Fibroblast of lung (primary cell): Measurements from ENCODE around the gene MYBBP1A. TPM values are rescaled to one million over a fixed set of nuclear protein-coding genes. Genes with fewer than 3 reads are reported as not detected.

Experiments used
- DNase-seq, 2 donors: peaks; one replicate each; pipeline versions ENCODE4 v3.0.0 to v3.0.0-alpha.2; 2010; ENCODE audit warnings: low read depth in 2 of 2
- H2AFZ ChIP-seq: 2 replicates; pipeline ENCODE4 v1.5.1; 2012; ENCODE audit warnings: low read length, control low read depth, inconsistent platforms
- H3K27ac ChIP-seq: 2 replicates; pipeline ENCODE4 v1.5.1; 2011; ENCODE audit warnings: low read length, control low read depth; ENCODE audit not compliant: insufficient read depth
- H3K27me3 ChIP-seq: 2 replicates; pipeline ENCODE4 v1.5.1; 2011; ENCODE audit warnings: mild to moderate bottlenecking, low read length; ENCODE audit not compliant: control insufficient read depth, insufficient read depth
- H3K36me3 ChIP-seq: 2 replicates; pipeline ENCODE4 v1.5.1; 2011; ENCODE audit warnings: low read length; ENCODE audit not compliant: control insufficient read depth, insufficient read depth
- H3K4me1 ChIP-seq: 2 replicates; pipeline ENCODE4 v1.5.1; 2011; ENCODE audit warnings: low read length; ENCODE audit not compliant: control insufficient read depth, insufficient read depth; ENCODE audit errors: extremely low read depth
- H3K4me2 ChIP-seq: 2 replicates; pipeline ENCODE4 v1.5.1; 2011; ENCODE audit warnings: low read length, control low read depth; ENCODE audit not compliant: insufficient read depth; ENCODE audit errors: extremely low read depth
- H3K4me3 ChIP-seq, 4 experiments: fragments of 200-600 bp in 1 of 4; sonication (generic) in 1 of 4; replicated peaks in 1 of 4; 2 replicates each; pipeline ENCODE4 v1.5.1; 2011 to 2016; ENCODE audit warnings: low read length in 4 of 4, low read depth in 3 of 4, mild to moderate bottlenecking in 3 of 4, control low read depth in 2 of 4, inconsistent platforms in 1 of 4, mixed read lengths in 1 of 4; ENCODE audit not compliant: insufficient read depth in 1 of 4; ENCODE audit errors: control extremely low read depth in 1 of 4
- H3K79me2 ChIP-seq: 2 replicates; pipeline ENCODE4 v1.5.1; 2012; ENCODE audit warnings: mild to moderate bottlenecking, low read length, inconsistent platforms; ENCODE audit not compliant: control insufficient read depth, insufficient read depth
- H3K9ac ChIP-seq: 2 replicates; pipeline ENCODE4 v1.5.1; 2011; ENCODE audit warnings: mild to moderate bottlenecking, low read length, control low read depth; ENCODE audit not compliant: insufficient read depth
- H3K9me3 ChIP-seq: 2 replicates; pipeline ENCODE4 v1.5.1; 2012; ENCODE audit warnings: low read depth, low read length; ENCODE audit not compliant: control insufficient read depth, insufficient read depth
- H4K20me1 ChIP-seq: 2 replicates; pipeline ENCODE4 v1.5.1; 2011; ENCODE audit warnings: low read length; ENCODE audit not compliant: control insufficient read depth, insufficient read depth; ENCODE audit errors: extremely low read depth
- EZH2 ChIP-seq: IDR thresholded peaks from 2 replicates; pipeline ENCODE4 v1.5.1; 2012; ENCODE audit warnings: low read length, control low read depth, mild to moderate bottlenecking; ENCODE audit errors: missing control alignments
- polyA plus RNA-seq, 2 donors: library from polyadenylated mRNA; depleted of rRNA in 1 of 2; stranded (reverse) in 1 of 2; unstranded in 1 of 2; fragments of >200 nt; gene quantifications; 2 replicates each; pipeline ENCODE4 v1.2.1, GENCODE V29; 2011 to 2012; ENCODE audit warnings: missing spikeins in 1 of 2
- total RNA-seq: library from RNA; depleted of rRNA; stranded (reverse); fragments of >200 nt; gene quantifications from 2 replicates; pipeline ENCODE4 v1.2.1, GENCODE V29; 2014
- TF ChIP-seq, protein P1 (sequence below), 2 donors: IDR thresholded peaks in 1 of 2; conservative IDR thresholded peaks in 1 of 2; 1 replicate in 1 of 2; 2 replicates in 1 of 2; pipeline ENCODE4 v1.5.1; 2011 to 2012; ENCODE audit warnings: low read length in 2 of 2, control low read depth in 1 of 2, inconsistent platforms in 1 of 2, low read depth in 1 of 2, mild to moderate bottlenecking in 1 of 2

The MYBBP1A gene
- total and polyA plus RNA-seq, 2 donors (not counting 1 experiment from before 2014, with no cell fraction given) = 14.1 to 28.6 TPM

DNA sequence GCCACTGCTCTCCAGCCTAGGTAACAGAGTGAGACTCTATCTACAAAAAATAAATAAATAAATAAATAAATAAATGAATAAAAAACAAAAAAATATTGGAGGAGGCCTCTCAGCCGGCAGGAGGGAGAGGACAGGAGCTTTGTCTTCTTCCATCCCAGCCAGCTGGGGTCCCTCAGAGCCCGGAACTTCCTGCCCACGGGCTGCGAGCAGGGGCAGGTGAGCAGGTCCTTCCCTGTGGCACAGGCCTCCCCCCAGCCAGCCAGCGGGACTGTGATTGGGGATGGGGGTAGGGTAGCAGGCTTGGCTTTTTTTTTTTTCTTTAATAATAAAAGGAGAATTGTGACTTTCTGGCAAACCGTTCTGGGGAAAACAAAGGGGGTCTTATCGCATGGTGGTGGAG lies 39.2 kb upstream of the MYBBP1A start:
- peaks cover 13% of the 10 kb centered on the region for H3K27me3 ChIP-seq
- TF ChIP-seq, protein P1, sequence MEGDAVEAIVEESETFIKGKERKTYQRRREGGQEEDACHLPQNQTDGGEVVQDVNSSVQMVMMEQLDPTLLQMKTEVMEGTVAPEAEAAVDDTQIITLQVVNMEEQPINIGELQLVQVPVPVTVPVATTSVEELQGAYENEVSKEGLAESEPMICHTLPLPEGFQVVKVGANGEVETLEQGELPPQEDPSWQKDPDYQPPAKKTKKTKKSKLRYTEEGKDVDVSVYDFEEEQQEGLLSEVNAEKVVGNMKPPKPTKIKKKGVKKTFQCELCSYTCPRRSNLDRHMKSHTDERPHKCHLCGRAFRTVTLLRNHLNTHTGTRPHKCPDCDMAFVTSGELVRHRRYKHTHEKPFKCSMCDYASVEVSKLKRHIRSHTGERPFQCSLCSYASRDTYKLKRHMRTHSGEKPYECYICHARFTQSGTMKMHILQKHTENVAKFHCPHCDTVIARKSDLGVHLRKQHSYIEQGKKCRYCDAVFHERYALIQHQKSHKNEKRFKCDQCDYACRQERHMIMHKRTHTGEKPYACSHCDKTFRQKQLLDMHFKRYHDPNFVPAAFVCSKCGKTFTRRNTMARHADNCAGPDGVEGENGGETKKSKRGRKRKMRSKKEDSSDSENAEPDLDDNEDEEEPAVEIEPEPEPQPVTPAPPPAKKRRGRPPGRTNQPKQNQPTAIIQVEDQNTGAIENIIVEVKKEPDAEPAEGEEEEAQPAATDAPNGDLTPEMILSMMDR (conservative IDR thresholded peaks at IDR 0.05 in 1 of 2, IDR thresholded peaks at IDR 0.05 in 1 of 2; ENCODE audit: low read depth in 1 of 2, low read length in 2 of 2) = no peak
- no peak for TF ChIP-seq EZH2

DNA sequence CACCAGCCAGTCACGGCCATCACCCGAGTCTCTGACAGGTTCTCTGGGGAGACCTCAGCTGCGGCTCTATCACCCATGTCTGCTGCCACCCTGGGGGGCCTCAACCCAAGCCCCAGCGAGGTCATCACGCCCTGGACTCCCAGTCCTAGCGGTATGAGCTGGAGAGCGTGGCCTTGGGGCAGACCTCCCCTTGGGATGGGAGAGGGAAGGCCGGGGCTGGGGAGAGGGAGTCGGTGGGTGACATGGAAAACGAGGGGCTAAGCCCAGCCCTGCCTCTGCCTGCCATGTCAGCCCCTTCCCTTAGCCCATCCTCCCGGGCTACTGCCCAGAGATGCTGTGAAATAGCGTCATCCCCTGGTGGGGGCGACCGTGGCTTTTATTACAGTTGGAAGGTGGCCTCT lies 37.8 kb upstream of the MYBBP1A start:
- no peak overlapping the region for H3K27ac ChIP-seq
- no peak overlapping the region for H3K9ac ChIP-seq
- peaks cover 3% of the 10 kb centered on the region for H3K27me3 ChIP-seq
- H3K79me2 ChIP-seq = no peaks in the 10 kb centered on the region
- H3K4me1 ChIP-seq = no peaks in the 10 kb centered on the region
- no peak for TF ChIP-seq EZH2
- TF ChIP-seq, protein P1 (conservative IDR thresholded peaks at IDR 0.05 in 1 of 2, IDR thresholded peaks at IDR 0.05 in 1 of 2; ENCODE audit: low read depth in 1 of 2, low read length in 2 of 2) = no peak
- no peaks in the 10 kb centered on the region for H4K20me1 ChIP-seq
- no peak overlapping the region for H3K4me2 ChIP-seq
- no peaks in the 10 kb centered on the region for H3K9me3 ChIP-seq
- no peak overlapping the region for H2AFZ ChIP-seq
- H3K4me3 ChIP-seq = no peak overlapping the region
- H3K36me3 ChIP-seq = no peaks in the 10 kb centered on the region
- no peak for DNase-seq

More for the DNA sequence above, 39.2 kb upstream of the MYBBP1A start:
- Histone ChIP-seq H3K4me2 (no peak overlapping the region), H3K4me1 (no peaks in the 10 kb centered on the region), H2AFZ (no peak overlapping the region), H3K36me3 (no peaks in the 10 kb centered on the region), H3K4me3 (no peak overlapping the region), H3K9me3 (no peaks in the 10 kb centered on the region), H3K9ac (no peak overlapping the region), H3K79me2 (no peaks in the 10 kb centered on the region), H4K20me1 (no peaks in the 10 kb centered on the region), H3K27ac (no peak overlapping the region)
- no peak for DNase-seq

DNA sequence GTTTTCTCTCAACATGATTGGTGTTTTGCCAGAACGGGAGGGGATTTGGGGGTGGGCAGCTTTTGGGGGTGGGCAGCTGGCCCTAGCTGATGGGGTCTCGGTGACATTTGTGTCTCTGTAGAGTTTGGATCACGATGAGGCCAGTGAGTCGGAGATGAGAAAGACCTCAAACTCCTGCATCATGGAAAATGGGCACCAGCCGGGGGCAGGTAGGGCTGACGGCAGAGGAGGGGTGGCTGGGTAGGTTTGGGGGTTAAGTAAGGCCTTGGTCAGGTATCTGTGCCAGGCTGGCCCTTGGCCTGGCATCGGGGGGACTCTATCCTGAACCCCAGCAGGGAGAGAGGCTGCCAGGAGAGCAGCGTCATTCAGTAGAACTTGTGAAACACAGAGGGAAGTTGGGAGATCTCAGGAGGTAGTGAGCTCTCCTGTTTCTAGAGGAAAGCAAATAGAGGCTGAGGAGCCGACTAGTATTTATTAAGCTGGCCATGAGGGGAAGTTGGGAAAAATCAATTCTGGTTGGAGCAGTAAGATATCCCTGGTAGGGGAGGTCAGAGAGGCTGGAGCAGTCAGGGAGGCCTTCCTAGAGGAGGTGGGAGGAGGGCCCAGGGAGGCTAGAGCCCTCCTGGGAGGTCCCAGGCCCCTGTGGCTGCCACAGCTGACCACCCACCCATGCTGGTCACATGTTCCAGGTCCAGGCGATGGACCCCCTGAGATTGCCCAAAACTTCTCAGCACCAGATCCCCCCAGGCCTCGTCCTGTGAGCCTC lies 37.2 kb upstream of the MYBBP1A start:
- no peak for TF ChIP-seq EZH2
- TF ChIP-seq, protein P1 (conservative IDR thresholded peaks at IDR 0.05 in 1 of 2, IDR thresholded peaks at IDR 0.05 in 1 of 2; ENCODE audit: low read depth in 1 of 2, low read length in 2 of 2) = no peak
- no peaks in the 10 kb centered on the region for H3K36me3 ChIP-seq
- H3K79me2 ChIP-seq = no peaks in the 10 kb centered on the region
- no peaks in the 10 kb centered on the region for H3K9me3 ChIP-seq
- H3K4me3 ChIP-seq = no peak overlapping the region
- DNase-seq = no peak
- H2AFZ ChIP-seq = no peak overlapping the region
- no peaks in the 10 kb centered on the region for H3K4me1 ChIP-seq
- H3K27ac ChIP-seq = no peak overlapping the region
- H3K27me3 ChIP-seq = no peaks in the 10 kb centered on the region
- no peak overlapping the region for H3K4me2 ChIP-seq
- no peak overlapping the region for H3K9ac ChIP-seq
- H4K20me1 ChIP-seq = no peaks in the 10 kb centered on the region
